SK-N-SH (cell line): ENCODE measurements around the gene KRT20. TPM values are rescaled to one million over a fixed set of nuclear protein-coding genes. Genes with fewer than 3 reads are reported as not detected.

Experiments
- CTCF ChIA-PET: fragments of 300-600, 350-600 bp; formaldehyde crosslinking; extraction: SDS; loops from one replicate; lab custom pipeline; 2021; lab: Yijun Ruan, JAX
- POLR2A ChIA-PET: fragments of 350-600 bp; sonication (Branson Sonifier 250); formaldehyde crosslinking; extraction: SDS; loops from one replicate; lab custom pipeline; 2020; ENCODE audit warnings: antibody characterized with exemption, inconsistent platforms; lab: Yijun Ruan, JAX
- DNase-seq: peaks from one replicate; pipeline ENCODE4 v3.0.0; 2012
- H2AFZ ChIP-seq: fragments of 200-600 bp; sonication (generic); 2 replicates; pipeline ENCODE4 v1.8.1; 2016; ENCODE audit warnings: antibody characterized with exemption, mild to moderate bottlenecking, low read depth
- H3F3A ChIP-seq: fragments of 200-600 bp; sonication (generic); replicated peaks from 2 replicates; pipeline ENCODE3; 2016; ENCODE audit warnings: antibody characterized with exemption, mild to moderate bottlenecking; ENCODE audit not compliant: insufficient read depth
- H3K27ac ChIP-seq, 2 experiments: fragments of 200-500 bp in 1 of 2; fragments of 200-600 bp in 1 of 2; sonication (Bioruptor generic) in 1 of 2; sonication (generic), shearing (Covaris generic) in 1 of 2; 2 replicates each; pipeline versions ENCODE4 v1.5.1 to v1.6.1; 2014 to 2016; ENCODE audit warnings: low read depth in 2 of 2, inconsistent platforms in 1 of 2, low read length in 1 of 2, mild to moderate bottlenecking in 1 of 2, mixed read lengths in 1 of 2
- H3K27me3 ChIP-seq: fragments of 200-600 bp; sonication (generic), shearing (Covaris generic); 2 replicates; pipeline ENCODE4 v1.6.1; 2016; ENCODE audit warnings: mixed run types; ENCODE audit not compliant: insufficient read depth
- H3K36me3 ChIP-seq, 2 experiments: fragments of 200-500 bp in 1 of 2; fragments of 200-600 bp in 1 of 2; sonication (Bioruptor generic) in 1 of 2; sonication (generic) in 1 of 2; replicated peaks in 1 of 2; 2 replicates each; pipeline versions ENCODE3 to v1.5.1; 2014 to 2016; ENCODE audit warnings: low read length in 1 of 2, mild to moderate bottlenecking in 1 of 2; ENCODE audit not compliant: insufficient read depth in 2 of 2, control insufficient read depth in 1 of 2
- H3K4me1 ChIP-seq, 2 experiments: fragments of 200-500 bp in 1 of 2; fragments of 200-600 bp in 1 of 2; sonication (Bioruptor generic) in 1 of 2; sonication (generic), shearing (Covaris generic) in 1 of 2; 2 replicates each; pipeline versions ENCODE4 v1.5.1 to v1.6.1; 2014 to 2016; ENCODE audit warnings: low read depth in 1 of 2, low read length in 1 of 2, mixed run types in 1 of 2; ENCODE audit not compliant: insufficient read depth in 2 of 2, control insufficient read depth in 1 of 2
- H3K4me2 ChIP-seq: fragments of 200-600 bp; sonication (generic), shearing (Covaris generic); 2 replicates; pipeline ENCODE4 v1.6.1; 2017; ENCODE audit warnings: mixed run types
- H3K4me3 ChIP-seq, 2 experiments: fragments of 200-500 bp in 1 of 2; fragments of 200-600 bp in 1 of 2; sonication (Bioruptor generic) in 1 of 2; sonication (generic), shearing (Covaris generic) in 1 of 2; 2 replicates each; pipeline versions ENCODE4 v1.5.1 to v1.8.1; 2014 to 2016; ENCODE audit warnings: low read depth in 2 of 2, inconsistent platforms in 1 of 2, low read length in 1 of 2, mild to moderate bottlenecking in 1 of 2, mixed read lengths in 1 of 2, moderate library complexity in 1 of 2
- H3K79me2 ChIP-seq: fragments of 200-600 bp; sonication (generic); 2 replicates; pipeline ENCODE4 v1.8.1; 2017; ENCODE audit warnings: mild to moderate bottlenecking; ENCODE audit not compliant: insufficient read depth
- H3K9ac ChIP-seq: fragments of 200-600 bp; sonication (generic); 2 replicates; pipeline ENCODE4 v1.6.1; 2017; ENCODE audit warnings: mixed run types
- H3K9me2 ChIP-seq: fragments of 200-600 bp; sonication (generic); 2 replicates; pipeline ENCODE4 v1.6.1; 2017; ENCODE audit warnings: mixed run types
- H3K9me3 ChIP-seq: fragments of 200-600 bp; sonication (generic); 2 replicates; pipeline ENCODE4 v1.6.1; 2017; ENCODE audit warnings: mixed run types, mild to moderate bottlenecking, moderate library complexity
- H4K20me1 ChIP-seq: fragments of 200-600 bp; sonication (generic); 2 replicates; pipeline ENCODE4 v1.6.1; 2017; ENCODE audit warnings: mild to moderate bottlenecking, mixed run types; ENCODE audit not compliant: insufficient read depth
- EP300 ChIP-seq, 2 experiments: IDR thresholded peaks; 2 replicates each; pipeline versions ENCODE4 v1.4.0 to v1.6.1; 2012; ENCODE audit warnings: borderline replicate concordance in 1 of 2, low read depth in 1 of 2, low read length in 1 of 2
- EZH2phosphoT487 ChIP-seq: fragments of 200-600 bp; sonication (generic); IDR thresholded peaks from 2 replicates; pipeline ENCODE4 v1.6.1; 2017; ENCODE audit warnings: low read depth, mixed run types, mild to moderate bottlenecking, antibody characterized with exemption, moderate library complexity, borderline replicate concordance
- GATA2 ChIP-seq: sonication (generic); formaldehyde crosslinking; IDR thresholded peaks from 2 replicates; pipeline ENCODE4 v1.5.0; 2020; ENCODE audit warnings: mild to moderate bottlenecking, missing genetic modification reagents
- JUND ChIP-seq: IDR thresholded peaks from 2 replicates; pipeline ENCODE4 v1.4.0; 2012
- MAX ChIP-seq: IDR thresholded peaks from 2 replicates; pipeline ENCODE4 v1.4.0; 2012; ENCODE audit warnings: low read depth
- MXI1 ChIP-seq: IDR thresholded peaks from 2 replicates; pipeline ENCODE4 v1.6.1; 2012; ENCODE audit warnings: mild to moderate bottlenecking, low read depth, low read length, improper control_type of control experiment
- NFIC ChIP-seq: IDR thresholded peaks from 2 replicates; pipeline ENCODE4 v1.4.0; 2012; ENCODE audit warnings: borderline replicate concordance
- NRF1 ChIP-seq: IDR thresholded peaks from 2 replicates; pipeline ENCODE4 v1.6.1; 2012; ENCODE audit warnings: low read depth, mild to moderate bottlenecking, low read length
- POLR2AphosphoS5 ChIP-seq: IDR thresholded peaks from 2 replicates; pipeline ENCODE4 v1.6.1; 2012; ENCODE audit warnings: low read depth, low read length
- RXRA ChIP-seq: IDR thresholded peaks from 2 replicates; pipeline ENCODE4 v1.4.0; 2012; ENCODE audit warnings: low read depth, mild to moderate bottlenecking, borderline replicate concordance
- TCF12 ChIP-seq: IDR thresholded peaks from 2 replicates; pipeline ENCODE4 v1.4.0; 2012
- ZBTB33 ChIP-seq: IDR thresholded peaks from 2 replicates; pipeline ENCODE4 v1.4.0; 2012; ENCODE audit warnings: low read depth, borderline replicate concordance
- WGBS: methylation state at CpG from one replicate; pipeline ENCODE4 v1.1.6; 2017; ENCODE audit warnings: low lambda C conversion rate; 5-methylcytosine and 5-hydroxymethylcytosine counted together
- polyA plus RNA-seq, 3 experiments: library from polyadenylated mRNA; depleted of rRNA; stranded (reverse); fragments of >200 nt; gene quantifications; 2 replicates each; pipeline ENCODE4 v1.2.3, GENCODE V29; 2012

The KRT20 gene
- polyA plus RNA-seq, 1 of the 3 experiments (the other 2 are of a cell fraction), result not detected

GRCh38 chr17:40895106-40895730, 10.2 kb upstream of the KRT20 start:
- ChIA-PET CTCF (interaction anchor here (0.8 to 2.0 kb wide), 2 partner anchors 768 to 771 kb away, joined by 3 to 4 read pairs; no protein-coding TSS in a partner anchor), POLR2A (no interaction called here)
- H3K9me2 ChIP-seq, result no peaks in the 10 kb centered on the region
- 46% methylated on average over 9 of the region's 9 CpGs for WGBS
- H4K20me1 ChIP-seq, result no peaks in the 10 kb centered on the region
- H3K9ac ChIP-seq, result no peak overlapping the region
- TF ChIP-seq TCF12 (no peak), NRF1 (no peak), GATA2 (no peak), EZH2phosphoT487 (no peak), MXI1 (no peak), NFIC (no peak), POLR2AphosphoS5 (no peak), JUND (no peak), ZBTB33 (no peak), MAX (no peak)
- H3K4me3 ChIP-seq, result no peak overlapping the region
- H3K27ac ChIP-seq, result no peak overlapping the region
- no peaks in the 10 kb centered on the region for H3K4me1 ChIP-seq
- H3K79me2 ChIP-seq, result no peaks in the 10 kb centered on the region
- no peaks in the 10 kb centered on the region for H3K9me3 ChIP-seq
- H3K36me3 ChIP-seq, result no peaks in the 10 kb centered on the region
- H3F3A ChIP-seq, result no peaks in the 10 kb centered on the region
- no peak for DNase-seq
- no peak overlapping the region for H2AFZ ChIP-seq
- H3K27me3 ChIP-seq, result peaks cover 64% of the 10 kb centered on the region; the same call in 1 of the 2 replicates
- H3K4me2 ChIP-seq, result no peak overlapping the region

- Histone ChIP-seq H4K20me1 (no peaks in the 10 kb centered on the region), H3K9me2 (no peaks in the 10 kb centered on the region), H3K9me3 (no peaks in the 10 kb centered on the region), H3K4me3 (no peak overlapping the region), H3K4me2 (no peak overlapping the region), H2AFZ (no peak overlapping the region), H3K9ac (no peak overlapping the region), H3K79me2 (no peaks in the 10 kb centered on the region), H3K27me3 (peaks cover 76% of the 10 kb centered on the region), H3K36me3 (no peaks in the 10 kb centered on the region), H3F3A (no peaks in the 10 kb centered on the region), H3K27ac (no peak overlapping the region), H3K4me1 (no peaks in the 10 kb centered on the region)
- WGBS, result 4% methylated on average over 2 of the region's 2 CpGs
- ChIA-PET POLR2A (interaction anchor here (0.6 kb wide), 1 partner anchor 762 kb away, joined by 3 read pairs; no protein-coding TSS in a partner anchor), CTCF (interaction anchor here (1.2 to 1.3 kb wide), 2 partner anchors 15 to 435 kb away, joined by 3 read pairs; no protein-coding TSS in a partner anchor)
- TF ChIP-seq RXRA, result no peak
- TF ChIP-seq EP300 (IDR thresholded peaks at IDR 0.05; ENCODE audit: borderline replicate concordance in 1 of 2, low read depth in 1 of 2, low read length in 1 of 2), result no peak
- no peak for DNase-seq
These were observed 3.2 kb upstream of the KRT20 start for GRCh38 chr17:40888196-40888720.
